ENCODE results near the gene C6orf141.

The C6orf141 gene

DNA sequence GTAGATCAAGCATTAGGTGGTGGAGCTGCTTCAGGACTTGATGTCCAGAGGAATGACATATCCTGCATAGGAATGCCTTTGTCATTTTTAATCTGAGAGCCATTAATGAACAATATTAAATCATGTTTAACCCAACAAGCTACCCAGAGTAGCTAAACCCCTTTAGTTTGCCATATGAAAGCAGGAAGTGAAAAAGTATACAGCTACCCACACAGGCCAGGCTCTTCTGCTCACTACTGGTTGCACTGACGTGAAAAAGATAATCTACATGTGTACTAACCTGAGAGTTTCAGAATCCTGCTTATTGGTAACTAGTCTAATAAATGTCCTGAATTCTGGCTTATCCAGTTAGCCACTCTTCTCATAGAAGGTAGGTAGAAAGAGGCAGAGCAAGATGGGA, 30.8 kb upstream of the C6orf141 start:
- no peak overlapping the region for H3K27ac ChIP-seq (ENCODE audit: low read depth, low read length)
- no peaks in the 10 kb centered on the region for H3K9me2 ChIP-seq (replicated peaks; ENCODE audit: control insufficient read depth, low read length)

DNA sequence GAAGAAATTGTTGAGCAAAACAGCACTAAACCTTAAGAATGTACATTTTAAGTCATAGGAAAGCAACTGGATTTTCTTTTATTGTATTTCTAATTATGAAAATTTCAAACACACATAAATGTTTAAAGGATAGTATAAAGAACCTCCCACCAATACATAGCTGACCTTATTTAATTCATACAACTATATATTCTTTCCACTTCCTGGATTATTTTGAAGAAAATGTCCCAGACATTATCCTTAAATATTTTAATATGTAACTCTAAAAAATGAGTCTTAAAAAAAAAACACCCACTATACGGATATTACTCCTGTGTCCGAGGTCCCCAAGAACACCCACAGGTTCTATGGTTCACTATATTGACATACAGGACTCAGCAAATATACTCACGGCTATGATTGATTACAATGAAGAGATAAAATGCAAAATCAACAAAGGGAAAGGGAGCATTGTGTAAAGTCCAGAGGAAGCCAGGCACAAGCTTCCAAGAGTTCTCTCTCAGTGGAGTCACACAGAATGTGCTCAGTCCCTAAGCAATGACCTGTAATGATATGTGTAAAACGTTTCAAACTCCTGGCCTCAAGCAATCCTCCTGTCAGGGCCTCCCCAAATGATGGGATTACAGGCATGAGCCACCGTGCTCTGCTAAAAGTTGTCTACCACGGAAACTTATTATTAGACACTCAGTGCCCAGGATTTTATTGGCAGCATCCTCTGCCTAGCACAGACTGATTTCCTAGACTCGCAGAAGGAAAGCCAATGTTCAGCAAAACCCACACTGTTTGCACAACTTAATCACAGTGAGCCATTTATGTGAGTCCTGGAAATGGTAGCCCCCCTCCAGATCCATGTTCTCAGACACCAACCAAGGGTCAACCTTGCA, 27.5 kb upstream of the C6orf141 start:
- Histone ChIP-seq H3K4me1 (ENCODE audit: control insufficient read depth, low read length) (no peaks in the 10 kb centered on the region), H3K9me3 (ENCODE audit: control insufficient read depth, insufficient read depth, low read length) (no peaks in the 10 kb centered on the region), H3K27me3 (ENCODE audit: control insufficient read depth, low read length) (no peaks in the 10 kb centered on the region), H3K9me2 (replicated peaks; ENCODE audit: control insufficient read depth, low read length) (no peaks in the 10 kb centered on the region), H3K4me3 (ENCODE audit: low read length) (no peak overlapping the region), H3F3A (ENCODE audit: control insufficient read depth, insufficient read depth) (no peaks in the 10 kb centered on the region), H3K27ac (ENCODE audit: low read depth, low read length) (no peak overlapping the region), H3K79me2 (ENCODE audit: control insufficient read depth, low read length) (no peaks in the 10 kb centered on the region), H3K4me2 (ENCODE audit: low read length) (no peak overlapping the region), H4K20me1 (ENCODE audit: control insufficient read depth, insufficient read depth, low read depth, low read length) (no peaks in the 10 kb centered on the region), H3K36me3 (ENCODE audit: control insufficient read depth, low read length) (no peaks in the 10 kb centered on the region)
- TF ChIP-seq EZH2phosphoT487 (IDR thresholded peaks at IDR 0.05; ENCODE audit: borderline replicate concordance, low read length) (no peak), CTCF (IDR thresholded peaks at IDR 0.05; ENCODE audit: low read depth, low read length, poor library complexity, severe bottlenecking) (no peak)

More for the DNA sequence above, 30.8 kb upstream of the C6orf141 start:
- H3K4me1 ChIP-seq (ENCODE audit: control insufficient read depth, low read length): no peaks in the 10 kb centered on the region
- no peaks in the 10 kb centered on the region for H3K27me3 ChIP-seq (ENCODE audit: control insufficient read depth, low read length)
- H4K20me1 ChIP-seq (ENCODE audit: control insufficient read depth, insufficient read depth, low read depth, low read length): no peaks in the 10 kb centered on the region
- no peak overlapping the region for H3K4me2 ChIP-seq (ENCODE audit: low read length)
- H3K36me3 ChIP-seq (ENCODE audit: control insufficient read depth, low read length): no peaks in the 10 kb centered on the region
- no peaks in the 10 kb centered on the region for H3K79me2 ChIP-seq (ENCODE audit: control insufficient read depth, low read length)
- no peaks in the 10 kb centered on the region for H3F3A ChIP-seq (ENCODE audit: control insufficient read depth, insufficient read depth)
- no peaks in the 10 kb centered on the region for H3K9me3 ChIP-seq (ENCODE audit: control insufficient read depth, insufficient read depth, low read length)
- no peak overlapping the region for H3K4me3 ChIP-seq (ENCODE audit: low read length)
- no peak for TF ChIP-seq CTCF (IDR thresholded peaks at IDR 0.05; ENCODE audit: low read depth, low read length, poor library complexity, severe bottlenecking)
- no peak for TF ChIP-seq EZH2phosphoT487 (IDR thresholded peaks at IDR 0.05; ENCODE audit: borderline replicate concordance, low read length)

DNA sequence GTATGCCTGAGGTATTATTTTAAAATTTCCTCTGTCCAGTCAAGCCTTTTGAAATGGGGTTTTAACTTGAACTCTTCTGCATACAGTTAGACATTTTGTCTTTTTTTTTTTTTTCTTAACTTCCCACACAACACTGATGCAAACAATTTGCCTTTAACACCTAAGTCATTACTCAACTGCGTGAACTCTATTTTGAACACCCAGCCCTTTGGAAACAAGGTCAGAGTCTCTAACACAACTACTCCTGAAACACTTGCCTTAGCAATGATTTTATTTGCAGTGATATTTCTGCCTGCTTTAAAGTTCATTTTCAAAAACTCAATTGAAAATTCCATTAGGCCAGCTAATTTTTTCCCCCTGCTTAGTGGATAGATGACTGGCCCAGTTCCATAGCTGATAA, 26.6 kb upstream of the C6orf141 start:
- no peaks in the 10 kb centered on the region for H3K36me3 ChIP-seq (ENCODE audit: control insufficient read depth, low read length)
- H3K4me3 ChIP-seq (ENCODE audit: low read length): no peak overlapping the region
- no peak overlapping the region for H3K27ac ChIP-seq (ENCODE audit: low read depth, low read length)
- no peaks in the 10 kb centered on the region for H3K9me3 ChIP-seq (ENCODE audit: control insufficient read depth, insufficient read depth, low read length)
- H3K4me2 ChIP-seq (ENCODE audit: low read length): no peak overlapping the region
- H3K27me3 ChIP-seq (ENCODE audit: control insufficient read depth, low read length): no peaks in the 10 kb centered on the region
- H4K20me1 ChIP-seq (ENCODE audit: control insufficient read depth, insufficient read depth, low read depth, low read length): no peaks in the 10 kb centered on the region
- no peaks in the 10 kb centered on the region for H3F3A ChIP-seq (ENCODE audit: control insufficient read depth, insufficient read depth)
- H3K9me2 ChIP-seq (replicated peaks; ENCODE audit: control insufficient read depth, low read length): no peaks in the 10 kb centered on the region
- no peaks in the 10 kb centered on the region for H3K79me2 ChIP-seq (ENCODE audit: control insufficient read depth, low read length)
- no peak for TF ChIP-seq EZH2phosphoT487 (IDR thresholded peaks at IDR 0.05; ENCODE audit: borderline replicate concordance, low read length)
- no peak for TF ChIP-seq CTCF (IDR thresholded peaks at IDR 0.05; ENCODE audit: low read depth, low read length, poor library complexity, severe bottlenecking)
- no peaks in the 10 kb centered on the region for H3K4me1 ChIP-seq (ENCODE audit: control insufficient read depth, low read length)
